Right cardiac atrium (tissue), 5 donors: Measurements from ENCODE around the gene C11orf21. TPM values are rescaled to one million over a fixed set of nuclear protein-coding genes. Genes with fewer than 3 reads are reported as not detected.

Experiments used
- ATAC-seq, 2 donors: fragments of 200-7000 bp; cut with Tn5 transposase; one replicate each; pipeline versions ENCODE4 v1.8.0 to v1.9.1; 2020; ENCODE audit warnings: moderate library complexity in 2 of 2, mild to moderate bottlenecking in 1 of 2
- DNase-seq, 3 donors: peaks; one replicate each; pipeline ENCODE4 v3.0.0-alpha.2; 2020
- H3K27ac ChIP-seq: one replicate; pipeline ENCODE4 v1.5.1; 2013; ENCODE audit warnings: mild to moderate bottlenecking, low read length, control low read depth, moderate library complexity
- H3K27me3 ChIP-seq: one replicate; pipeline ENCODE4 v1.6.1; 2013; ENCODE audit not compliant: control insufficient read depth, insufficient read depth
- H3K4me1 ChIP-seq: one replicate; pipeline ENCODE4 v1.6.1; 2013; ENCODE audit warnings: low read length; ENCODE audit not compliant: control insufficient read depth, insufficient read depth
- H3K4me3 ChIP-seq: one replicate; pipeline ENCODE4 v1.5.1; 2013; ENCODE audit warnings: low read length, control low read depth
- H3K9me3 ChIP-seq: one replicate; pipeline ENCODE4 v1.6.1; 2013; ENCODE audit warnings: low read length; ENCODE audit not compliant: control insufficient read depth
- WGBS: extraction: QIAGEN DNeasy Blood & Tissue Kit; methylation state at CpG from one replicate; pipeline ENCODE4 v1.1.7; 2013; 5-methylcytosine and 5-hydroxymethylcytosine counted together
- intact Hi-C, 4 donors: fragments of 100-400 bp; cut with DNase I; formaldehyde crosslinking; loops; one replicate each; pipeline versions ENCODE4 v1.11.0 to v1.14.0; 2022 to 2023
- polyA plus RNA-seq: library from polyadenylated mRNA; stranded (reverse); fragments of 200-250 nt; gene quantifications from one replicate; pipeline ENCODE4 v1.2.3, GENCODE V29; 2013
- total RNA-seq, 4 donors: library from RNA; stranded (reverse); fragmentation: NEBNext Ultra II Directional; extraction: Animal tissue kit (Norgen Biotek cat#: 25700); gene quantifications; one replicate each; pipeline ENCODE4 v1.2.1, GENCODE V29; 2021
- donor health status: healthy with polysubstance abuse.
- donor health status: DM: no; HTN: yes; CAD: no.
- donor health status: DM: no; HTN: no; CAD: no.
- donor health status: DM: no; HTN: yes; CAD: no; lungs with severe emphysema.
- donor health status: DM: yes; HTN: yes; CAD: no.

Gene C11orf21
- total and polyA plus RNA-seq, 5 donors: 3.9 to 24.2 (median 13.4) TPM

DNA sequence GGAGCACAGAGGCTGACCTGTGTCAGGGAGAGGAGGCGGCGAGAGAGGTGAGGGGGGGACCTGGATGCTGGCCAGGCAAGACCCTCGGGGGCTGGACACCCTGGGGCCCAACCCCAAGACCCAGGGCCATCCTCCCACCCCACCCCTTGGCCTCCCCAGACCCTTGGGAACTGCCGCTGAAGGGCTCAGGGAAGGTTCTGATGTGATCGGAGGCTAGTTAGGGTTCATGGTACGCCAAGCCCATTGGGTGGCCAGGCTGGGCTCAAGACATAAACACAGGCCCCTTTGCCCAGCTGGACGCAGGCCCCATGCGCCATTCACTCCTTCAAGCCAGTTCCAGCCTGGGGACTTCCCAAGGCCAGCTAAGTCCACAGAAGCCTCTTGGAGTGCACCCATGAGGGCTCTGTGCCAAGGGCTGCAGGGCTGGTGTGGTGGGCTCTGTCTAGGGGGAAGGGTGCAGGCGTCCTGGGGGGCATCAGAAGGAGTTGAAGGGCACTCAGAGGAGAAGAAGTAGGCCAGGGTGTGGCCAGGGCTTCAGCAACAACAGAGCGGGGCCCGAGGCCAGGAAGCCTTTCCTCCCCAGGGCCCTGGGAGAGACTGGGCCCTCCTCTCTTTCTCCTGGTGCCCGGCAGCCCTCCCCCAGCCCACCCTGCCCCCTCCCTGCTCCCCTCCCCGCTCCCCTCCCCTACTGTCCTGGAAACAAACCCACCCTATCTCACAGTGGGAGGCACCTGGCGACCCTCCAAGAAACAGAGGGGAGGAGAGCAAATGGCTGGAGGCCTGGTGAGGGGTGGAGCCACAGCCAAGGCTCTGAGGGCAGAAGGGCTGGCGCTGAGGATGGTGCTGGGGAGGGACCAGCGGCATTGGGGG lies 13.0 kb upstream of the C11orf21 start:
- no peaks in the 10 kb centered on the region for H3K27me3 ChIP-seq
- intact Hi-C loops: loop anchor here (5.0 to 10.0 kb wide), 4 partner anchors 53 to 88 kb away; partner anchors contain the start of genes CD81 (in 1 of the 4) and TSSC4 (in 1 of the 4)
- H3K4me3 ChIP-seq: no peak overlapping the region
- ATAC-seq: peak; percentile 90 to 91
- WGBS: 29% methylated on average over 16 of the region's 16 CpGs
- peak overlapping the region; percentile 82 for H3K27ac ChIP-seq
- peaks cover 6% of the 10 kb centered on the region for H3K4me1 ChIP-seq
- no peaks in the 10 kb centered on the region for H3K9me3 ChIP-seq
- DNase-seq: peak; percentile 96 to 98 (median 97)

DNA sequence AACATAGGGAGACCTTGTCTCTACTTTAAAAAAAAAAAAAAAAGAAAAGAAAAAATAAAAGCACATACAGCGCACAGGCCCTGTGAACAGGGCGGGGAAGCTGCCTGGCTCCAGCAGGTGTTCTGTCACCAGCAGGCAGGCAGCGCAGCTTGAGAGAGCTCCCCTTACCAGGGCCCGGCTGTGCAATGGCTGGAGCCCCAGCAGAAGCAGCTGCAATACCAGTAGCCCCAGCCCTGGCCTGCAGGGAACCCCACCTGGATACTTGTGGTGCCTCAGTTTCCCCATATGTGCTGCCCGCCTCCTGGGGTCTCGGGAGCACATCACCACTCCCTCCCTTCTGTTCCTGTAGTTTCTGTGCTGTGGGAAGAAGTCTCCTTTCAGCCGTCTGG lies 12.4 kb upstream of the C11orf21 start:
- no peak overlapping the region for H3K4me3 ChIP-seq
- ATAC-seq (no peak), DNase-seq (peak; percentile 13 to 67 (median 57))
- no peaks in the 10 kb centered on the region for H3K9me3 ChIP-seq
- no peaks in the 10 kb centered on the region for H3K27me3 ChIP-seq
- H3K4me1 ChIP-seq: peaks cover 6% of the 10 kb centered on the region
- intact Hi-C loops: loop anchor here in 3 of 4 donors (5.0 to 10.0 kb wide), 3 partner anchors 53 to 88 kb away; partner anchors contain the start of genes CD81 (in 1 of the 3) and TSSC4 (in 1 of the 3)
- WGBS: 84% methylated on average over 7 of the region's 7 CpGs
- H3K27ac ChIP-seq: peak overlapping the region; percentile 82

DNA sequence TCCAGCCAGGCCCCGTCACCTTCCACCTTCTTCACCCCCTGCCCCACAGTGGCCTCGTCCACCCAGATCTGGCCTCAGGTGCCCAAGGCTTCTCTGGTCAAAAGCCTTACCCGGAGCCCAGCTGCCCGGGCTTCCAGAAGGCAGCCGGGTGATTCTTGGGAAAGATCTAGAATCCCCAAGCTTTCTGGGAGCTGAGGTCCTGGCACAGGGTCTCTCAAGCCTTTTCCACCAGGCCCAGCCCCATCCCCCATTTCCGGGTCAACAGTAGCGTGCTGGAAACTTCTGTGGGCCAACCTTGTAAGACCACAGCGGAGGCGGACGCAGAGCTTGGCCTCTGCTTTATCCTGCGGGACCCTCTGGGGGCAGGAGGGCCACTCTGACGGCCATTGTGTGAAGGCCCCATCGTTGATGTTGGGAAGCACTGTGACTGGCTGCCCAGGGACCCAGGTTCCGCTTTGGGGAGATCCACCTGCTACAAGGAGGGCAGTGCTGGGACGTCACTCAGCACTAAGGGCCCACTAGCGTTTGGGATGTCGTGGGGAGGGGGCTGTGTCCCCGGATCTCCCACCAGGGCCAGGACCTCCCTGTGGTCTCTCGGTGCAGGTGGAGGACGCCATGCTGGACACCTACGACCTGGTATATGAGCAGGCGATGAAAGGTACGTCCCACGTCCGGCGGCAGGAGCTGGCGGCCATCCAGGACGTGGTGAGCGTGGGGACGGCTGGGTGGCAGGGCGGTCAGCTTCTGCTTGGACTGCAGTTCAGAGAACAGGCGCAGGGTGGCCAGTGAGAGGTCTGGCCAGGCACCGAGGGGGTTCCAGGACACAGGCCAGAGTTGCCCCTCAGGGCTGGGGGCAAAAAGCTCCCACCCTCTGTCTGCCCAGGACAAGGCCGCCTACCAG lies 11.6 kb upstream of the C11orf21 start:
- DNase-seq (peak; percentile 37 to 85 (median 75)), ATAC-seq (no peak)
- WGBS: 72% methylated on average over 34 of the region's 34 CpGs
- intact Hi-C loops: loop anchor here in 3 of 4 donors (5.0 to 10.0 kb wide), 3 partner anchors 54 to 89 kb away; partner anchors contain the start of genes CD81 (in 1 of the 3) and TSSC4 (in 1 of the 3)
- no peak overlapping the region for H3K4me3 ChIP-seq
- no peak overlapping the region for H3K27ac ChIP-seq
- no peaks in the 10 kb centered on the region for H3K27me3 ChIP-seq
- H3K9me3 ChIP-seq: no peaks in the 10 kb centered on the region
- peaks cover 6% of the 10 kb centered on the region for H3K4me1 ChIP-seq

DNA sequence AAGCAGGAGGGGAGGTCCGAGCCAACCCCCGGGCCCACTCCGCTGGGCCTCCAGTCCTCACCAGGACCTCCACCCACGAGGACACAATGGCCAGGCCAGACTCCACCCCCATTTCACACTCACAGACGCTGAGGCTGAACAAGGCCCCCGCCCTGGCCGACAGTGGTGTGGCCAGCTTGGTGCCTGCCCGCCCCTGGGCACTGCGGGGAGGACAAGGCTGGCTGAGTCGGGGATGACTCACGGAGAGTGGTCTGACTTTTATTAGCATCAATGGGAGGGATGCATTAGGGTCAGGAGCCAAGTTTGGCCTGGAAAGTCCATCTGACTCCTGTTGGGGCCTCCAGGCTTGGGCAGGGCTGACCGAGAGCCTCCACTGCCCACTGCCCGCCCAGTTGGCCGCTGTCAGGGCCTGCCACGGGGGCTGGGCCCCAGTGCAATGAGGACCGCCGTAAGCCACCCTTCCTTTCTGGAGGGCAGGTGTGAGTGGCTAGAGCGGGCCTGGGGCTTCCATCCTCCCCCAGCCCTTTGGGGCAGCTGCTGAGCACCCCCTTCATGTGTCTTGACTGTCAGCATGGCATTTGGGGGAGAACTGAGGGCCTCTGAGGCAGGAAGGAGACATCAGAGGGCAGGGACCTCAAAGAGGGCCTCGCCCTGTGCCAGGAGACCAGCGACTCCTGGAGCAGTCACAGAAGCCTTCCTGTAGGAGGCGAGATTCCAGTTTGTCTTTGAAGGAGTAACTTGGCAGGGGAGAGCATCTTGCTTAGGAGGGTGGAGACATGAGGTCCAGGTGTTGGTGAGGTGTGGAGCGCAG lies 10.7 kb upstream of the C11orf21 start:
- 66% methylated on average over 22 of the region's 22 CpGs for WGBS

DNA sequence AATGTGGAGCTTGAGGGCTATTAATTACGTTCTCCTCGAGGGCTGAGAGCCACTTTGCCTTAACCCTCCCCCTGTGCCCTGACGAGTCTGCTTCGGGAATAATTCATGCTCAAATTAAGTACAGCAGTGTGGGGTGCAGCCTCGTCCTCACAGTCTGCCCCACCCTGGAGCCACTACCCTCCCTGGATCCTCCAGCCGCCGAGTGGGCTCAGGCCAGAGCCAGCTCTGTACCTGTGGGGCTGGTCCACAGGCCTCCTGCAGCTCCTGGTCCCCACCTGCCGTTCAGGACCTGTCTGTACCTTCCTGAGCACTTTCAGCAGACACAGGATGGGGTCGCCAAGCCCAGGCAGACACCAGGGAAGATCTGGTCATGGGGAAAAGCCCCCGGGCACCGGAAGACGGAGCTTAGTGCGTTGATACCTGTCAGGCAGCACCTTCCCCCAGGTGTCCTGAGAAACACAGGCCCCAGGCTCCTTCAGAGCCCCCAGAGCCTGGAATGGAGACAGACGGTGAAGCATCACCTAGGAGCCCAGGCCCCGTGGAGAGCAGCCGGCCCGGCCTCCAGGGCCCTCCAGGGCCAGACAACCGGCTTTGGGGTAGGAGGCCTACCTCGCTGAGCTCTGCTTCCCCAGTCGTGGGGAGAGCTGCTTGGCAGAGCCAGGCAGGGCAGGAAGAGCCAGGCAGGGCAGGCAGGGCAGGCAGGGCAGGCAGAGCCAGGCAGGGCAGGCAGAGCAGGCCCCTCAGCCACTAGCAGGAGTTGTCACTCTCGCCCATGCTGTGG lies 9.8 kb upstream of the C11orf21 start:
- WGBS: 76% methylated on average over 21 of the region's 21 CpGs
- peak; percentile 7 to 58 (median 48) for DNase-seq
- Histone ChIP-seq H3K4me1 (peaks cover 9% of the 10 kb centered on the region), H3K27ac (peak overlapping the region; percentile 37), H3K9me3 (no peaks in the 10 kb centered on the region), H3K27me3 (no peaks in the 10 kb centered on the region), H3K4me3 (no peak overlapping the region)
- intact Hi-C loops: loop anchor here in 3 of 4 donors (5.0 to 10.0 kb wide), 3 partner anchors 56 to 91 kb away; partner anchors contain the start of genes CD81 (in 1 of the 3) and TSSC4 (in 1 of the 3)
- no peak for ATAC-seq

More for the DNA sequence above, 10.7 kb upstream of the C11orf21 start:
- Histone ChIP-seq H3K27me3 (no peaks in the 10 kb centered on the region), H3K27ac (peak overlapping the region; percentile 1), H3K4me1 (peaks cover 6% of the 10 kb centered on the region), H3K9me3 (no peaks in the 10 kb centered on the region), H3K4me3 (no peak overlapping the region)
- intact Hi-C loops: loop anchor here in 3 of 4 donors (5.0 to 10.0 kb wide), 3 partner anchors 55 to 90 kb away; partner anchors contain the start of genes CD81 (in 1 of the 3) and TSSC4 (in 1 of the 3)
- DNase-seq (peak; percentile 73 to 80 (median 79)), ATAC-seq (peak in 1 of 2 donors; percentile 45)

DNA sequence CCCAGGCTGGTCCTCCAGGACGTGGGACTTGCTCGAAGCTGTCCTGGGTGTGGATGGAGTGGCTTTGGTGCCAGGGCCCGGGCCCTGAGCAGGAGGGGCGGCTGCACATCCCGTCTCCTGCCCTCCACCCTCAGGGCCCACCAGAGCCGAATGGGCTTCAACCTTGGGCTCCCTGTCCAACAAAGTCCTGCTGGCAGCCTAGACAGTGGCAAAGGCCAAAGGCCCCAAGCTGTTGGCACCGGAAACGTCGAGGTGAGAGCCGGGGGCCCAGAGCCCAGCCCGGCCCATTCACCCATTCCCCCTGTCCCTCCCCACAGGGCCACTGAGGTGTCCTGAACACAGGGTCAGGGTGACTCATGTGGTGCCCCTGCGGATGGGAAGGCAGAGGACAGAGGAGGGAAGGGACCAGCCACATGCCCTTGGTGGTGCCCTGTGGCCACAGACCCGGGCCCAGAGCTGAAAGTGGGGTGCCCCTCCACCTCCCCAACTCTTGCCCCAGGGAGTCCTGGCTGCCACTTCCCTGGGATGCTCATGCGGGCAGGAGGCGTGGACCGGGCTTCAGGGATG lies 9.2 kb upstream of the C11orf21 start:
- DNase-seq (peak; percentile 8 to 48 (median 45)), ATAC-seq (no peak)
- Histone ChIP-seq H3K9me3 (no peaks in the 10 kb centered on the region), H3K27me3 (no peaks in the 10 kb centered on the region), H3K4me1 (peaks cover 9% of the 10 kb centered on the region), H3K27ac (no peak overlapping the region), H3K4me3 (no peak overlapping the region)
- intact Hi-C loops: loop anchor here in 3 of 4 donors (5.0 to 10.0 kb wide), 3 partner anchors 56 to 91 kb away; partner anchors contain the start of genes CD81 (in 1 of the 3) and TSSC4 (in 1 of the 3)
- WGBS: 76% methylated on average over 16 of the region's 16 CpGs

DNA sequence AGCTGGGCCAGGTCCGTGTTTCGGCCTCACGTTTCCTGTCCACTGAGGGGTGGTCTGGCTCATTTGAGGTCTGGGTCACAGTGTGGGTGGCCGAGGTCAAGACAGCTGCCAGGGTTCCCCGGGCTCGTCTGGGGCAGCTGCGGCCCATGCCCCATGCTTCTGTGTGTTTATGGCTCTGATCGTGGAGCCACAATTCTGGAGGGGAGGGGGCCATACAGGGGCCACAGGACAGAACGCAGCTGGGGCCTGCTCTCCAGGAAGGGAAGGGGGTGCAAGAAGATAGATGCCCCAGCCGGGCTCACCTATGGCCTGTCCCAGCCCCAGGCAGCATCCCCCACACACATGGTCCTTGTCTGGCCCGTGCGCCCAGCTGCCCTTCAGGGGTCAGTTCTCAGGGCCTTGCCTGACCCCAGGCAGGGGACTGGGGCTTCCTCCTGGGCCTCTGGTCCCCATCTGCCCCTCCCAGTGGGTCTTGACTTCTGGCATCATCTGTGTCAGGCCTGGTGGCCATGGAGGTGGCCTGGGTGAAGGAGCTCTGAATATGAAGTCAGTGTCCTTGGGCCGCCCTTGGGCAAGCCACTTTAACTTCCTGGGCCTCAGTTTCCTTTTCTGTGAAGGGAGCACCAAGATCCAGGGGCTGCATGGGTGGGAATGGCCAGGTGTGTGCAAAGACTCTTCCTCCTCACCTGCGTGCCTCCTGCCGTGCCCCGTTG lies 8.5 kb upstream of the C11orf21 start:
- DNase-seq: peak in 1 of 3 donors; percentile 12
- no peaks in the 10 kb centered on the region for H3K27me3 ChIP-seq
- 82% methylated on average over 16 of the region's 16 CpGs for WGBS
- no peak overlapping the region for H3K4me3 ChIP-seq
- ATAC-seq: no peak
- H3K4me1 ChIP-seq: peaks cover 16% of the 10 kb centered on the region
- intact Hi-C loops: loop anchor here in 3 of 4 donors (5.0 to 10.0 kb wide), 3 partner anchors 57 to 92 kb away; partner anchors contain the start of genes CD81 (in 1 of the 3) and TSSC4 (in 1 of the 3)
- H3K9me3 ChIP-seq: no peaks in the 10 kb centered on the region
- H3K27ac ChIP-seq: no peak overlapping the region

DNA sequence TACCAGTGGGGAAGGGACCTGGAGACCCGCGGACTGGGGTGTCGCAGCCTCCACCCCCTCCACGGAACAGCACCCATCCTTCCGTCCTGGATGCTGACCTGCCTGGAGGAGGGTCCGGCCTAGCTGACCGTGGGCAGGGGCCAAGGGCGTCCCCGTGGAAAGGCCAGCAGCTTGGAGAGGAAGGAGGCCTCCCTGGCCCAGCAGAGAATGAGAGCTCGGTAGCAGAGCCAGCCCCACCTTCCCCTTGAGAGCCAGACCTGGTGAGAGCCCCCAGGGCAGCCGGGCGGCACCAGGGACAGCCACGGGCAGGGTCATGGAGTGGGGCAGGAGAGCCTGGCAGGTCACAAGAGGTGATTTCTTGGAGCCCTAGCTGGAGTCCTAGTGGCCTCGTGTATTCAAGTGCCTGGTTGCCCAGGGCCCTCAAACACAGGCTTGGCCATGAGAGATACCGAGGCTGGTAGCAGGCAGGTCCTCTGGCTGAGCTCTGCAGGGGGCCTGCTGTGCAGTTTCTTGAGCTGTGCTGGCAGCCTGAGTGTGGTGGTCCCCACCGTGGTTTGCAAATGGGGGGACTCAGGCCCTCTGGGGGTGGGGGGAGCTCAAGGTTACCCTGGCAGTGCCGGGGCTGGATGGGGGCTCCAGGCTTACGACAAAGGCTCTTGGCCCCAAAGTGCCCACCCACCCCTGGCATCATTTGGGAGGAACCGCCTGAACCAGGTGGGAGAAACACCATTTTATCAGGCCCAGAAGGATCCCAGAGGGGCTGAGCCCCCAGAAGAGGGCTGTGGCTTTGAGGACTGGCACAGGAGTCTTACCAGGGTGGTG lies 7.7 kb upstream of the C11orf21 start:
- 72% methylated on average over 19 of the region's 19 CpGs for WGBS

More for the DNA sequence above, 7.7 kb upstream of the C11orf21 start:
- H3K9me3 ChIP-seq: no peaks in the 10 kb centered on the region
- H3K27me3 ChIP-seq: no peaks in the 10 kb centered on the region
- peak in 2 of 3 donors; percentile 5 to 50 for DNase-seq
- H3K27ac ChIP-seq: no peak overlapping the region
- no peak for ATAC-seq
- intact Hi-C loops: loop anchor here (5.0 to 10.0 kb wide), 5 partner anchors 58 to 585 kb away; partner anchors contain the start of genes CD81 (in 1 of the 4) and TSSC4 (in 1 of the 4)
- peaks cover 15% of the 10 kb centered on the region for H3K4me1 ChIP-seq
- H3K4me3 ChIP-seq: no peak overlapping the region
